Measurements from ENCODE around the gene IKZF2. TPM values are rescaled to one million over a fixed set of nuclear protein-coding genes. Genes with fewer than 3 reads are reported as not detected.

IKZF2 gene
- total and polyA plus RNA-seq, 9 of the 15 experiments (the other 6 are each of a cell fraction or from before 2014, with no cell fraction given): 0.04 to 0.54 (median 0.22) TPM

- DNase-seq (ENCODE audit: extremely low read depth in 1 of 4, low spot score in 3 of 4) (peak in 1 of 4 experiments; percentile 0), FAIRE-seq (no peak), ATAC-seq (no peak)
- H2AFZ ChIP-seq (ENCODE audit: low read depth, low read length): no peak overlapping the region
- ChIA-PET POLR2A (no interaction called here), CTCF (ENCODE audit: low intra/inter-chr PET ratio) (no interaction called here)
- H3K9ac ChIP-seq (ENCODE audit: insufficient read depth in 1 of 2, low read depth in 2 of 2, low read length in 2 of 2): no peak overlapping the region
- TF ChIP-seq RFX5 (IDR thresholded peaks at IDR 0.05; ENCODE audit: low read depth, low read length) (no peak), MTA3 (IDR thresholded peaks at IDR 0.05; ENCODE audit: borderline replicate concordance) (no peak), PRMT5 (CRISPR knock-in tag; IDR thresholded peaks at IDR 0.05) (no peak), ATF6 (CRISPR knock-in tag; IDR thresholded peaks at IDR 0.05) (no peak), NCOA4 (IDR thresholded peaks at IDR 0.05; ENCODE audit: partially characterized antibody) (no peak), RBM25 (IDR thresholded peaks at IDR 0.05; ENCODE audit: low read depth, low read length, severe bottlenecking) (no peak), TBP (optimal IDR thresholded peaks at IDR 0.05; ENCODE audit: low read depth, low read length) (no peak), PRDM10 (IDR thresholded peaks at IDR 0.05; ENCODE audit: partially characterized antibody) (no peak)
- 0% methylated on average over 3 of the region's 3 CpGs for WGBS (ENCODE audit: insufficient coverage, low coverage, missing lambda C conversion rate)
- BruUV-seq (replicated peaks): no TSS peak
- peaks cover 0 to 6% of the 10 kb centered on the region in 2 experiments; a peak in 1 of 5 replicates for H3K4me1 ChIP-seq (replicated peaks in 1 of 2; ENCODE audit: control insufficient read depth in 2 of 2, insufficient read depth in 2 of 2, low read length in 2 of 2)
- no peaks in the 10 kb centered on the region for H4K20me1 ChIP-seq (replicated peaks; ENCODE audit: control insufficient read depth, insufficient read depth, low read length)
- no peak overlapping the region for H3K27ac ChIP-seq (ENCODE audit: extremely low read depth, low read depth, low read length)
- in situ Hi-C loops (cut with MboI) (no loop called here), intact Hi-C loops (cut with micrococcal nuclease) (no loop called here)
- no peaks in the 10 kb centered on the region for H3K9me1 ChIP-seq (ENCODE audit: control insufficient read depth, insufficient read depth, low read length)
- H3K36me3 ChIP-seq (ENCODE audit: control insufficient read depth, insufficient read depth, low read length): no peaks in the 10 kb centered on the region
- no peak overlapping the region for H3K4me2 ChIP-seq (ENCODE audit: insufficient read depth, low read length)
- no peak overlapping the region; the same call in 1 of the 2 replicates for H3K4me3 ChIP-seq
- H3K9me3 ChIP-seq (replicated peaks; ENCODE audit: control insufficient read depth, insufficient read depth, low read depth, low read length): no peaks in the 10 kb centered on the region
- H3K79me2 ChIP-seq (ENCODE audit: control insufficient read depth, insufficient read depth, low read length): no peaks in the 10 kb centered on the region
- H3K27me3 ChIP-seq (ENCODE audit: control insufficient read depth in 2 of 2, insufficient read depth in 2 of 2, low read length in 2 of 2): no peaks in the 10 kb centered on the region; a peak in 1 of 5 replicates
These were observed 2.0 kb downstream of the IKZF2 start for GRCh38 chr2:213149294-213149875.
